GM12878 (cell line): ENCODE measurements around the gene ZBED5. TPM values are rescaled to one million over a fixed set of nuclear protein-coding genes. Genes with fewer than 3 reads are reported as not detected.

Experiments used
- ATAC-seq: fragments of 200-7000 bp; cut with Tn5 transposase; 3 replicates; pipeline ENCODE4 v1.9.1; 2020; ENCODE audit warnings: mild to moderate bottlenecking, moderate library complexity
- BruUV-seq: library from RNA; stranded (reverse); fragments of 400-500 nt; replicated peaks from 2 replicates; lab custom pipeline; 2021; lab: Mats Ljungman, UMichigan
- CTCF ChIA-PET: fragments of 300-600 bp; sonication (Branson Sonifier 250); formaldehyde crosslinking; extraction: SDS; loops from one replicate; lab custom pipeline; 2021; ENCODE audit warnings: inconsistent platforms; lab: Yijun Ruan, JAX
- POLR2A ChIA-PET: fragments of 350-600 bp; formaldehyde crosslinking; extraction: SDS; loops from one replicate; lab custom pipeline; 2021; ENCODE audit warnings: inconsistent platforms; lab: Charles Lee
- RAD21 ChIA-PET: fragments of 300-600 bp; sonication (Branson Sonifier 250); formaldehyde crosslinking; loops from one replicate; lab custom pipeline; 2023; ENCODE audit warnings: antibody characterized with exemption; ENCODE audit not compliant: unreplicated experiment; lab: Charles Lee
- SMC1A ChIA-PET: fragments of 300-600 bp; sonication (Branson Sonifier 250); formaldehyde crosslinking; loops from one replicate; lab custom pipeline; 2023; ENCODE audit not compliant: unreplicated experiment, uncharacterized antibody; lab: Charles Lee
- DNase-seq: peaks from one replicate; pipeline ENCODE4 v3.0.0-alpha.2; 2011; ENCODE audit warnings: low read depth, low spot score
- FAIRE-seq: peaks from 3 replicates; lab custom pipeline; 2011; peaks lifted over from hg19 to GRCh38; lab: Jason Lieb, UNC
- H2AFZ ChIP-seq: 2 replicates; pipeline ENCODE4 v1.6.0; 2011; ENCODE audit warnings: low read depth, low read length, control low read depth; ENCODE audit not compliant: control insufficient read depth
- H3K27ac ChIP-seq: 2 replicates; pipeline ENCODE4 v1.5.1; 2011; ENCODE audit warnings: control low read depth; ENCODE audit not compliant: control insufficient read depth, insufficient read depth
- H3K27me3 ChIP-seq, 2 experiments: replicated peaks in 1 of 2; 2 replicates each; pipeline versions ENCODE4 v1.6.0 to v1.6.1; 2011; ENCODE audit warnings: low read length in 1 of 2; ENCODE audit not compliant: control insufficient read depth in 2 of 2, insufficient read depth in 2 of 2
- H3K36me3 ChIP-seq, 2 experiments: 2 replicates each; pipeline ENCODE4 v1.5.1; 2011; ENCODE audit warnings: low read length in 1 of 2; ENCODE audit not compliant: control insufficient read depth in 2 of 2, insufficient read depth in 2 of 2
- H3K4me1 ChIP-seq: 2 replicates; pipeline ENCODE4 v1.6.1; 2011; ENCODE audit warnings: mild to moderate bottlenecking, low read length, moderate library complexity, mixed read lengths; ENCODE audit not compliant: control insufficient read depth, insufficient read depth
- H3K4me2 ChIP-seq: 2 replicates; pipeline ENCODE4 v1.6.0; 2011; ENCODE audit warnings: control low read depth; ENCODE audit not compliant: control insufficient read depth, insufficient read depth
- H3K4me3 ChIP-seq: fragments of 200-600 bp; sonication (generic); 2 replicates; pipeline ENCODE4 v1.5.1; 2016
- H3K79me2 ChIP-seq: 2 replicates; pipeline ENCODE4 v1.6.0; 2011; ENCODE audit warnings: low read length; ENCODE audit not compliant: control insufficient read depth, insufficient read depth
- H3K9ac ChIP-seq: 2 replicates; pipeline ENCODE4 v1.8.0; 2011; ENCODE audit warnings: low read length, control low read depth, mixed read lengths; ENCODE audit not compliant: control insufficient read depth, insufficient read depth
- H3K9me3 ChIP-seq: replicated peaks from 3 replicates; pipeline ENCODE4 v1.5.1; 2011; ENCODE audit warnings: mild to moderate bottlenecking, low read length; ENCODE audit not compliant: control insufficient read depth, insufficient read depth
- H4K20me1 ChIP-seq: 2 replicates; pipeline ENCODE4 v1.6.0; 2011; ENCODE audit not compliant: control insufficient read depth, insufficient read depth
- BACH1 ChIP-seq: fragments of 450-650 bp; IDR thresholded peaks from 2 replicates; pipeline ENCODE4 v1.6.1; 2017; ENCODE audit warnings: mild to moderate bottlenecking, borderline replicate concordance
- BHLHE40 ChIP-seq, 2 experiments: fragments of 450-650 bp in 1 of 2; IDR thresholded peaks; 2 replicates each; pipeline ENCODE4 v1.6.1; 2011 to 2017; ENCODE audit warnings: low read depth in 2 of 2, borderline replicate concordance in 1 of 2, improper control_type of control experiment in 1 of 2, low read length in 1 of 2, mild to moderate bottlenecking in 1 of 2
- CHD4 ChIP-seq: fragments of 200-600 bp; sonication (generic); IDR thresholded peaks from 2 replicates; pipeline ENCODE4 v1.6.1; 2016; ENCODE audit warnings: mild to moderate bottlenecking
- MYB ChIP-seq: fragments of 150-350 bp; IDR thresholded peaks from 2 replicates; pipeline ENCODE4 v1.6.1; 2014; ENCODE audit warnings: mild to moderate bottlenecking, low read depth, low read length, borderline replicate concordance
- POU2F2 ChIP-seq: IDR thresholded peaks from 3 replicates; pipeline ENCODE4 v1.6.1; 2011; ENCODE audit warnings: low read depth, mild to moderate bottlenecking, low read length, borderline replicate concordance
- RUNX3 ChIP-seq: IDR thresholded peaks from 2 replicates; pipeline ENCODE4 v1.6.1; 2012; ENCODE audit warnings: low read length, inconsistent platforms
- WRNIP1 ChIP-seq: IDR thresholded peaks from 2 replicates; pipeline ENCODE4 v1.6.1; 2011; ENCODE audit warnings: low read depth, low read length, improper control_type of control experiment, borderline replicate concordance
- WGBS: methylation state at CpG from one replicate; pipeline ENCODE4 v1.1.6; 2016; ENCODE audit warnings: low lambda C conversion rate; ENCODE audit not compliant: insufficient replicate concordance, insufficient coverage; ENCODE audit errors: missing lambda C conversion rate; 5-methylcytosine and 5-hydroxymethylcytosine counted together
- in situ Hi-C: fragments of 300-500 bp; cut with MboI; formaldehyde crosslinking; loops from 9 replicates; pipeline ENCODE4 v1.14.3; 2018; ENCODE audit warnings: mixed read lengths
- intact Hi-C: fragments of 100-400 bp; cut with micrococcal nuclease; formaldehyde crosslinking; loops from one replicate; pipeline ENCODE4 v1.14.2; 2022; ENCODE audit not compliant: unreplicated experiment
- polyA plus RNA-seq, 11 experiments: library from polyadenylated mRNA; depleted of rRNA in 4 of 11; unstranded in 6 of 11; stranded (reverse) in 5 of 11; fragments of >200 nt; fragmentation: Nextera tagmentation in 4 of 11; fragmentation: Illumina TruSeq in 1 of 11; extraction: Ambion mirVana in 4 of 11; extraction: Trizol in 1 of 11; gene quantifications; 1 replicate in 1 of 11; 2 replicates in 10 of 11; pipeline versions ENCODE4 v1.2.1 to v1.2.3, GENCODE V29; 2011 to 2016; ENCODE audit warnings: inconsistent platforms in 2 of 11, missing spikeins in 2 of 11, low read depth in 1 of 11
- total RNA-seq, 4 experiments: library from RNA; depleted of rRNA in 3 of 4; stranded (reverse); fragments of >200 nt in 3 of 4; fragmentation: Illumina TruSeq in 1 of 4; extraction: Trizol in 1 of 4; gene quantifications; 2 replicates each; pipeline versions ENCODE4 v1.2.1 to v1.2.3, GENCODE V29; 2013 to 2021

The ZBED5 gene
- total and polyA plus RNA-seq, 10 of the 15 experiments (the other 5 are each of a cell fraction or from before 2014, with no cell fraction given) = 27.3 to 86.8 (median 37.6) TPM

DNA sequence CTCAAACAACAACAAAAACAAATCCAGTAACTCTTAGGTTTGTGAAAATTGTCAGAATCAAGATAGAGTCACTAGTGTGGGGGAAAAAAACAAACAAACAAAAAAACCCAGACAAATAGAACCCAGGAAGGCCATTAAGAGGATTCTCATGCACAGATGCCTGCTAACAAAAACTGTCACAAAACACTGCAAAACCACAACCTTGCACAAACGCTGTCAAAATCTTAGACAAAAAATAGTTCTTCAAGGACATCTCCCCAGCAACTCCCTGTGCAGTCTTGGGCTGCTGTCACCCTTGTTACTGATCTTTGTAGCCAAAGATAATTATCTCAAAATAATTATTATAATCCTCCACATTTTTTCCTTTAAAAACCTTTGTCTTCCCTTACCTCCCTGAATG lies 4.6 kb upstream of the ZBED5 start:
- TF ChIP-seq RUNX3 (0 out of 2 replicates have a peak, but pooled peaks have one; percentile 24), MYB (no peak)
- Histone ChIP-seq H3K36me3 (no peaks in the 10 kb centered on the region), H3K4me3 (no peak overlapping the region), H3K27ac (no peak overlapping the region), H3K4me2 (no peak overlapping the region), H3K9ac (no peak overlapping the region), H2AFZ (no peak overlapping the region), H4K20me1 (no peaks in the 10 kb centered on the region), H3K27me3 (no peaks in the 10 kb centered on the region), H3K4me1 (no peaks in the 10 kb centered on the region), H3K79me2 (peaks cover 17% of the 10 kb centered on the region), H3K9me3 (no peaks in the 10 kb centered on the region)
- no peak for DNase-seq
- BruUV-seq = no TSS peak
- no peak for ATAC-seq
- no peak for FAIRE-seq
- 57% methylated on average over 1 of the region's 1 CpG for WGBS
- ChIA-PET POLR2A (no interaction called here), SMC1A (no interaction called here), RAD21 (no interaction called here), CTCF (no interaction called here)
- in situ Hi-C loops = no loop called here
- intact Hi-C loops = no loop called here

GRCh38 chr11:10861799-10862198 lies 3.9 kb upstream of the ZBED5 start:
- Histone ChIP-seq H3K4me1 (no peaks in the 10 kb centered on the region), H3K27me3 (no peaks in the 10 kb centered on the region), H2AFZ (no peak overlapping the region), H3K79me2 (peaks cover 23% of the 10 kb centered on the region), H3K36me3 (no peaks in the 10 kb centered on the region), H3K4me3 (no peak overlapping the region), H3K4me2 (no peak overlapping the region), H3K9ac (no peak overlapping the region)
- 89% methylated on average over 1 of the region's 1 CpG for WGBS
- CTCF ChIA-PET = no interaction called here
- in situ Hi-C loops = no loop called here
- intact Hi-C loops = no loop called here
- RAD21 ChIA-PET = no interaction called here
- SMC1A ChIA-PET = interaction anchor here (0.6 to 1.0 kb wide), 2 partner anchors 52 to 552 kb away, joined by 3 to 5 read pairs; no protein-coding TSS in a partner anchor
- POLR2A ChIA-PET = interaction anchor here (0.9 kb wide), 1 partner anchor 52 kb away, joined by 3 read pairs; no protein-coding TSS in a partner anchor
- BruUV-seq = no TSS peak
- TF ChIP-seq WRNIP1 = no peak
- TF ChIP-seq POU2F2 = no peak
- TF ChIP-seq CHD4 = no peak
- TF ChIP-seq BHLHE40 (IDR thresholded peaks at IDR 0.05; ENCODE audit: borderline replicate concordance in 1 of 2, low read depth in 2 of 2, low read length in 1 of 2) = no peak
- no peak for TF ChIP-seq BACH1
- TF ChIP-seq, all 136 proteins: peak for 0
- DNase-seq = no peak
- Histone ChIP-seq H3K9me3 (no peaks in the 10 kb centered on the region), H3K27ac (no peak overlapping the region), H4K20me1 (no peaks in the 10 kb centered on the region)
- FAIRE-seq = no peak
- ATAC-seq = no peak
